Breast epithelium (tissue), 4 donors: Measurements from ENCODE around the gene PPP1R3A. TPM values are rescaled to one million over a fixed set of nuclear protein-coding genes. Genes with fewer than 3 reads are reported as not detected.
"Not testable (repeated sequence)": the region's sequence is repeated elsewhere in the genome, so short reads cannot be mapped to it uniquely, and the experiment has no call there.

Experiments used
- DNase-seq, 2 donors: peaks; one replicate each; pipeline ENCODE4 v3.0.0-alpha.2; 2019; ENCODE audit warnings: low spot score in 2 of 2
- H3K27ac ChIP-seq, 2 donors: fragments of 200-600 bp; sonication (generic) in 1 of 2; one replicate each; pipeline ENCODE4 v1.5.1; 2016 to 2019; ENCODE audit warnings: mild to moderate bottlenecking in 1 of 2
- H3K27me3 ChIP-seq, 2 donors: fragments of 200-600 bp; sonication (generic) in 1 of 2; one replicate each; pipeline versions ENCODE4 v1.5.1 to v1.6.0; 2017 to 2019; ENCODE audit warnings: control low read depth in 1 of 2, mild to moderate bottlenecking in 1 of 2
- H3K36me3 ChIP-seq: fragments of 200-600 bp; one replicate; pipeline ENCODE4 v1.5.1; 2019
- H3K4me1 ChIP-seq, 2 donors: fragments of 200-600 bp; sonication (generic); one replicate each; pipeline ENCODE4 v1.5.1; 2016 to 2019; ENCODE audit warnings: control low read depth in 1 of 2
- H3K4me3 ChIP-seq, 3 donors: fragments of 200-600 bp; sonication (generic); 1 replicate in 2 of 3; 2 replicates in 1 of 3; pipeline ENCODE4 v1.5.1; 2016 to 2019; ENCODE audit warnings: mild to moderate bottlenecking in 3 of 3, moderate library complexity in 2 of 3
- H3K9me3 ChIP-seq, 2 donors: fragments of 200-600 bp; sonication (generic) in 1 of 2; one replicate each; pipeline ENCODE4 v1.5.1; 2016 to 2019; ENCODE audit warnings: control low read depth in 1 of 2
- CTCF ChIP-seq, 3 donors: fragments of 450-650 bp; IDR thresholded peaks; one replicate each; pipeline ENCODE4 v1.5.1; 2016 to 2017; ENCODE audit warnings: antibody characterized with exemption in 3 of 3, mild to moderate bottlenecking in 3 of 3, moderate library complexity in 3 of 3
- POLR2A ChIP-seq: fragments of 450-650 bp; IDR thresholded peaks from one replicate; pipeline ENCODE4 v1.6.1; 2016; ENCODE audit warnings: antibody characterized with exemption, mild to moderate bottlenecking, moderate library complexity
- POLR2AphosphoS5 ChIP-seq, 3 donors: sonication (generic); formaldehyde crosslinking; IDR thresholded peaks; one replicate each; pipeline ENCODE4 v1.6.1; 2017; ENCODE audit warnings: antibody characterized with exemption in 3 of 3
- intact Hi-C: fragments of 100-400 bp; cut with DNase I; formaldehyde crosslinking; loops from one replicate; pipeline ENCODE4 v1.15.1; 2023; ENCODE audit warnings: low total_unique reads
- total RNA-seq, 3 donors: library from RNA; depleted of rRNA; stranded (reverse); fragments of >200 nt; gene quantifications; one replicate each; pipeline ENCODE4 v1.1.0, GENCODE V29; 2016

The PPP1R3A gene
- total RNA-seq, 3 donors from 2014 or later: not detected

- Histone ChIP-seq H3K27me3 (no peaks in the 10 kb centered on the region), H3K4me1 (no peaks in the 10 kb centered on the region), H3K9me3 (peaks cover 13 to 52% of the 10 kb centered on the region in 2 donors), H3K36me3 (no peaks in the 10 kb centered on the region), H3K4me3 (no peak overlapping the region), H3K27ac (no peak overlapping the region)
- intact Hi-C loops: no loop called here
- DNase-seq: no peak
- TF ChIP-seq POLR2AphosphoS5 (IDR thresholded peaks at IDR 0.05) (no peak), CTCF (IDR thresholded peaks at IDR 0.05) (no peak), POLR2A (no peak)
Observed at GRCh38 chr7:113953553-113953952, 34.7 kb upstream of the PPP1R3A start.

GRCh38 chr7:113945018-113945938, 26.5 kb upstream of the PPP1R3A start:
- Histone ChIP-seq H3K4me1 (no peaks in the 10 kb centered on the region), H3K27me3 (no peaks in the 10 kb centered on the region), H3K9me3 (peaks cover 0 to 12% of the 10 kb centered on the region in 2 donors), H3K36me3 (no peaks in the 10 kb centered on the region), H3K4me3 (no peak overlapping the region), H3K27ac (no peak overlapping the region)
- TF ChIP-seq CTCF (IDR thresholded peaks at IDR 0.05): no peak
- TF ChIP-seq POLR2AphosphoS5 (IDR thresholded peaks at IDR 0.05): no peak
- TF ChIP-seq POLR2A: no peak
- no peak for DNase-seq
- intact Hi-C loops: no loop called here

- Histone ChIP-seq H3K27me3 (no peaks in the 10 kb centered on the region), H3K9me3 (peaks cover 2 to 11% of the 10 kb centered on the region in 2 donors), H3K4me3 (no peak overlapping the region), H3K36me3 (no peaks in the 10 kb centered on the region), H3K4me1 (no peaks in the 10 kb centered on the region), H3K27ac (no peak overlapping the region)
- no peak for DNase-seq
- intact Hi-C loops: no loop called here
- TF ChIP-seq CTCF (IDR thresholded peaks at IDR 0.05) (no peak), POLR2AphosphoS5 (IDR thresholded peaks at IDR 0.05) (no peak), POLR2A (no peak)
Observed at GRCh38 chr7:113936982-113937381, 18.2 kb upstream of the PPP1R3A start.

GRCh38 chr7:113936535-113936934, 17.7 kb upstream of the PPP1R3A start:
- no peak for TF ChIP-seq CTCF (IDR thresholded peaks at IDR 0.05)
- no peak for TF ChIP-seq POLR2A
- no peak for TF ChIP-seq POLR2AphosphoS5 (IDR thresholded peaks at IDR 0.05)
- H3K27ac ChIP-seq: no peak overlapping the region
- DNase-seq: no peak
- H3K36me3 ChIP-seq: no peaks in the 10 kb centered on the region
- intact Hi-C loops: no loop called here
- no peaks in the 10 kb centered on the region for H3K4me1 ChIP-seq
- no peaks in the 10 kb centered on the region for H3K27me3 ChIP-seq
- peaks cover 2 to 15% of the 10 kb centered on the region in 2 donors for H3K9me3 ChIP-seq
- no peak overlapping the region for H3K4me3 ChIP-seq

- H3K36me3 ChIP-seq, H3K4me3 ChIP-seq, intact Hi-C loops, H3K27me3 ChIP-seq, H3K27ac ChIP-seq, H3K4me1 ChIP-seq, DNase-seq: not testable (repeated sequence)
- H3K9me3 ChIP-seq: peaks cover 2 to 16% of the 10 kb centered on the region in 2 donors
Observed at GRCh38 chr7:113929389-113929788, 10.6 kb upstream of the PPP1R3A start.
